Cerebellar cortex (tissue), 1 donor: ENCODE results near the gene TRMT10A.

Experiments
- DNase-seq: peaks from one replicate; pipeline ENCODE4 v3.0.0-alpha.2; 2015; ENCODE audit warnings: low spot score

The TRMT10A gene

GRCh38 chr4:99563310-99564186 lies at the start of gene TRMT10A:
Gene TRMT10A, minus strand, starts transcription at chr4:99564039. Its CDS starts 4,701 bp downstream, at chr4:99559338.
- peak; percentile 98 for DNase-seq

- no peak for DNase-seq
Measured at GRCh38 chr4:99612704-99613103, 48.9 kb upstream of the TRMT10A start.

GRCh38 chr4:99612281-99612680 lies 48.4 kb upstream of the TRMT10A start:
- DNase-seq, result no peak

- DNase-seq, result no peak
Measured at GRCh38 chr4:99610605-99611175, 46.9 kb upstream of the TRMT10A start.

GRCh38 chr4:99608417-99608816 lies 44.6 kb upstream of the TRMT10A start:
- DNase-seq, result no peak

GRCh38 chr4:99606716-99607115 lies 42.9 kb upstream of the TRMT10A start:
- DNase-seq, result no peak

- DNase-seq, result no peak
Measured at GRCh38 chr4:99594818-99595217, 31.0 kb upstream of the TRMT10A start.

GRCh38 chr4:99593781-99594641 lies 30.2 kb upstream of the TRMT10A start:
- DNase-seq, result no peak

GRCh38 chr4:99591757-99592156 lies 27.9 kb upstream of the TRMT10A start:
- DNase-seq, result no peak

- DNase-seq, result no peak
Measured at GRCh38 chr4:99587803-99588202, 24.0 kb upstream of the TRMT10A start.

- no peak for DNase-seq
Measured at GRCh38 chr4:99587309-99587708, 23.5 kb upstream of the TRMT10A start.

- no peak for DNase-seq
Measured at GRCh38 chr4:99586797-99587196, 23.0 kb upstream of the TRMT10A start.

- no peak for DNase-seq
Measured at GRCh38 chr4:99586322-99586721, 22.5 kb upstream of the TRMT10A start.

GRCh38 chr4:99585516-99585915 lies 21.7 kb upstream of the TRMT10A start:
- no peak for DNase-seq

- no peak for DNase-seq
Measured at GRCh38 chr4:99578714-99579113, 14.9 kb upstream of the TRMT10A start.

- DNase-seq, result no peak
Measured at GRCh38 chr4:99574530-99575324, 10.9 kb upstream of the TRMT10A start, which contains the start of gene MTTP. Gene MTTP, plus strand, starts transcription at chr4:99574824. Its CDS starts 86 bp downstream, at chr4:99574910.

GRCh38 chr4:99573735-99574368 lies 10.0 kb upstream of the TRMT10A start:
- no peak for DNase-seq

GRCh38 chr4:99572527-99573240 lies 8.8 kb upstream of the TRMT10A start:
- DNase-seq, result no peak

GRCh38 chr4:99571883-99572282 lies 8.0 kb upstream of the TRMT10A start:
- DNase-seq, result no peak

- no peak for DNase-seq
Measured at GRCh38 chr4:99564921-99565320, 1.1 kb upstream of the TRMT10A start.
